Measurements from ENCODE around the gene ZNF407. TPM values are rescaled to one million over a fixed set of nuclear protein-coding genes. Genes with fewer than 3 reads are reported as not detected.

The ZNF407 gene
- total RNA-seq, 1 donor from 2014 or later, result 14.2 TPM

DNA sequence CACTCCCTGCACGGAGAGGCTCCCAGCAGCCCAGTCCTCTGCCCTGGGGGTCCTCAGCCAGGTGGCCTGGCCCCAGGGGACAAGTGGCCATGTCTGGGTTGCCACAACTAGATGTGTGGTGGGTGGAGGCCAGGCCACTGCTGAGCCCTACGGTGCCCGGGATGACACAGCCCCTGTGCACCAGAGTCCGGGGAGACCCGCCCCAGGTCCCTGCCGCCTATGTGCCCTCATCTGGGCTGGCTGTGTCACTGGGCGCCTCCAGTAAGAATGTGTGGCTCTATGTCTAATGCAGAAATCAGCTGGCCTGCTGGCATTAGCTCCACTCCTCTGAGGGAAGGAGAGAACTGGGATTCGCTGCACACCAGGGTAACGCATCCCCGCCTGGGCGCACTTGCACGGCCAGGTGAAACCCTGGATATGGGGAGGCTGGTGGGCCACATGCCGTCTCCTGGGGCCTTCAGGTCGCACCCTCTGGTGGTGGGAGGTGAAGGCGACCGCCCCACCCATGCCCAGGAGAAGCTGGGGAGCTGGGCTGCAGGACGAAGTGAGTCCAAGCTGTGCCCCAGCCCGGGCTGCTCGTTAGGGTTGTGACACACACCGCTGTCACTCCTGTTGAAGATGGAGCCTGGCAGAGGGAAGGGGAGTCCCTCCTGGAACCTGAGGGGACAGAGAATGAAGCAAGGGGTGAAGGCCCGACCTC lies 475.2 kb downstream of the ZNF407 start:
- no peaks in the 10 kb centered on the region for H3K36me3 Mint-ChIP-seq (ENCODE audit: unreplicated experiment)

DNA sequence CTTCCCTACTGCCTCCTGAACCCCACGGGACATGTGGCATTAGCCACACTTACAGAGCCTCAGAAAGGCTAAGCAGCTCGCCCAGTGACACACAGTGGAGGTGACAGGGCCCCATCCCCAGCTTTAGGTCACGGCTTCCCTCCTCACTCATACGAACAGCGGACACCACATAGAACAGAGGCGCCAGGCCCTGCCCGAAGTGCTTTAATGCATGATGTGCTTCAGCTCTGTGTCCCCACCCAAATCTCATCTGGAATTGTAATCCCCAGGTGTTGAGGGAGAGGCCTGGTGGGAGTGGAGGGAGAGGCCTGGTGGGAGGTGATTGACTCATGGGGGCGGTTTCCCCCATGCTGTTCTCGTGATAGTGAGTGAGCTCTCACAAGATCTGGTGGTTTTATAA lies 476.0 kb downstream of the ZNF407 start:
- Mint-ChIP-seq H3K4me3 (ENCODE audit: unreplicated experiment) (no peak overlapping the region), H3K36me3 (ENCODE audit: unreplicated experiment) (no peaks in the 10 kb centered on the region), H3K27ac (ENCODE audit: unreplicated experiment) (no peak overlapping the region), H3K4me1 (ENCODE audit: unreplicated experiment) (peaks cover 17% of the 10 kb centered on the region), H3K27me3 (ENCODE audit: unreplicated experiment) (no peaks in the 10 kb centered on the region), H3K9me3 (ENCODE audit: unreplicated experiment) (peaks cover 13% of the 10 kb centered on the region)
- TF ChIP-seq, protein P1, sequence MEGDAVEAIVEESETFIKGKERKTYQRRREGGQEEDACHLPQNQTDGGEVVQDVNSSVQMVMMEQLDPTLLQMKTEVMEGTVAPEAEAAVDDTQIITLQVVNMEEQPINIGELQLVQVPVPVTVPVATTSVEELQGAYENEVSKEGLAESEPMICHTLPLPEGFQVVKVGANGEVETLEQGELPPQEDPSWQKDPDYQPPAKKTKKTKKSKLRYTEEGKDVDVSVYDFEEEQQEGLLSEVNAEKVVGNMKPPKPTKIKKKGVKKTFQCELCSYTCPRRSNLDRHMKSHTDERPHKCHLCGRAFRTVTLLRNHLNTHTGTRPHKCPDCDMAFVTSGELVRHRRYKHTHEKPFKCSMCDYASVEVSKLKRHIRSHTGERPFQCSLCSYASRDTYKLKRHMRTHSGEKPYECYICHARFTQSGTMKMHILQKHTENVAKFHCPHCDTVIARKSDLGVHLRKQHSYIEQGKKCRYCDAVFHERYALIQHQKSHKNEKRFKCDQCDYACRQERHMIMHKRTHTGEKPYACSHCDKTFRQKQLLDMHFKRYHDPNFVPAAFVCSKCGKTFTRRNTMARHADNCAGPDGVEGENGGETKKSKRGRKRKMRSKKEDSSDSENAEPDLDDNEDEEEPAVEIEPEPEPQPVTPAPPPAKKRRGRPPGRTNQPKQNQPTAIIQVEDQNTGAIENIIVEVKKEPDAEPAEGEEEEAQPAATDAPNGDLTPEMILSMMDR (IDR thresholded peaks at IDR 0.05), result no peak
- peak; percentile 66 for DNase-seq (ENCODE audit: extremely low spot score, unreplicated experiment)

More for the DNA sequence above, 475.2 kb downstream of the ZNF407 start:
- H3K27ac Mint-ChIP-seq (ENCODE audit: unreplicated experiment), result no peak overlapping the region
- H3K4me3 Mint-ChIP-seq (ENCODE audit: unreplicated experiment), result no peak overlapping the region
- H3K27me3 Mint-ChIP-seq (ENCODE audit: unreplicated experiment), result no peaks in the 10 kb centered on the region
- TF ChIP-seq, protein P1 (IDR thresholded peaks at IDR 0.05), result no peak
- DNase-seq (ENCODE audit: extremely low spot score, unreplicated experiment), result peak; percentile 80
- H3K9me3 Mint-ChIP-seq (ENCODE audit: unreplicated experiment), result peaks cover 8% of the 10 kb centered on the region
- peaks cover 17% of the 10 kb centered on the region for H3K4me1 Mint-ChIP-seq (ENCODE audit: unreplicated experiment)

DNA sequence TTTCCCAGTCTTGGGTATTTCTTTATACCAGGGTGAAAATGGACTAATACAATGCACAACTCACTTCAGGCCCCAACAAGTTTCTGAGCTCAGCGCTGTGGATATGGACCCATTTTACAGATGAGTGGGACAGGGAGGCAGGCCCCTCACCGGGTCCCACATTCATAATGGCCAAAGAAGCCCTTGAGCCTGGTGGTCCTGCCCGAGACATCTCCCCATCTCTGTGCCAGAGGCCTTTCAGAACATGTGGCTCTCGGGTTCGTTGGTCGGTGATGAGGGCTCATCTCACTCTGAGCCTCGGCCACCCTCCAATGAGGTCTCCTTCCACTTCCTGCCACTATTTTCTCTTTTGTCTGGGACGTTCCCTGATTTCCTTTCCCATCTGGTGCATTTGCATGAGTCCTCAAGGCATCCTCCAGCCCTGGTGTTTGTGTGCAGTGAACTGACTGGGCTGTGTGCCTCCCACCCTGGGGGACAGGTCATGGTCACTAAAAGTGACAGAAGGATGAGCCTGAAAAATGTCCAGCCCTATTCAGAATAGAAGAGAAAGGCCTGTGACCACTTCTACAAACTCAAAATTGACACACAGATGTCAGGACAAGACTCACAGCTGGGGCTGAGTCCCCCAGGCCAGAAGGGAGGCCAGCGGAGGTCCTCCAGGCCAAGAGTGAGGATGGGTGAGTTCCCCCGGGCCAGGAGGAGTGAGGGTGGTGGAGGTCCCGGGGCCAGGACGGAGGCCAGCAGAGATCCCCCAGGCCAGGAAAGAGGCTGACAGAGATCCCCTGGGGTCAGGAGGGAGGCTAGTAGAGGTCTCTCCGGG lies 476.7 kb downstream of the ZNF407 start:
- peak; percentile 79 for DNase-seq (ENCODE audit: extremely low spot score, unreplicated experiment)
- Mint-ChIP-seq H3K27me3 (ENCODE audit: unreplicated experiment) (no peaks in the 10 kb centered on the region), H3K9me3 (ENCODE audit: unreplicated experiment) (peaks cover 13% of the 10 kb centered on the region), H3K36me3 (ENCODE audit: unreplicated experiment) (no peaks in the 10 kb centered on the region), H3K4me1 (ENCODE audit: unreplicated experiment) (peaks cover 17% of the 10 kb centered on the region), H3K27ac (ENCODE audit: unreplicated experiment) (no peak overlapping the region), H3K4me3 (ENCODE audit: unreplicated experiment) (no peak overlapping the region)
- TF ChIP-seq, protein P1 (IDR thresholded peaks at IDR 0.05), result no peak

GRCh38 chr18:75075016-75075305 lies 477.3 kb downstream of the ZNF407 start:
- Mint-ChIP-seq H3K4me3 (ENCODE audit: unreplicated experiment) (no peak overlapping the region), H3K27ac (ENCODE audit: unreplicated experiment) (no peak overlapping the region), H3K27me3 (ENCODE audit: unreplicated experiment) (no peaks in the 10 kb centered on the region), H3K36me3 (ENCODE audit: unreplicated experiment) (no peaks in the 10 kb centered on the region), H3K4me1 (ENCODE audit: unreplicated experiment) (peaks cover 14% of the 10 kb centered on the region), H3K9me3 (ENCODE audit: unreplicated experiment) (peaks cover 13% of the 10 kb centered on the region)
- DNase-seq (ENCODE audit: extremely low spot score, unreplicated experiment), result no peak
- TF ChIP-seq, protein P1 (IDR thresholded peaks at IDR 0.05), result no peak

- H3K4me1 Mint-ChIP-seq (ENCODE audit: unreplicated experiment), result peaks cover 9% of the 10 kb centered on the region
- H3K4me3 Mint-ChIP-seq (ENCODE audit: unreplicated experiment), result no peak overlapping the region
- TF ChIP-seq, protein P1 (IDR thresholded peaks at IDR 0.05), result no peak
- no peaks in the 10 kb centered on the region for H3K36me3 Mint-ChIP-seq (ENCODE audit: unreplicated experiment)
- H3K27ac Mint-ChIP-seq (ENCODE audit: unreplicated experiment), result no peak overlapping the region
- DNase-seq (ENCODE audit: extremely low spot score, unreplicated experiment), result peak; percentile 78
- H3K27me3 Mint-ChIP-seq (ENCODE audit: unreplicated experiment), result no peaks in the 10 kb centered on the region
- H3K9me3 Mint-ChIP-seq (ENCODE audit: unreplicated experiment), result peaks cover 13% of the 10 kb centered on the region
Measured at GRCh38 chr18:75075429-75075841, 477.8 kb downstream of the ZNF407 start.
